Peyer's patch (tissue), 4 donors: Measurements from ENCODE around the gene CPNE6.

Experiments
- CTCF ChIP-seq, 6 experiments: fragments of 450-650 bp in 4 of 6; fragments of 200-600 bp in 2 of 6; sonication (generic) in 1 of 6; IDR thresholded peaks; one replicate each; pipeline ENCODE4 v1.5.1; 2017 to 2019; ENCODE audit warnings: antibody characterized with exemption in 6 of 6, mild to moderate bottlenecking in 3 of 6, moderate library complexity in 1 of 6
- POLR2A ChIP-seq, 2 donors: fragments of 450-650 bp; IDR thresholded peaks; one replicate each; pipeline ENCODE4 v1.5.1; 2017; ENCODE audit warnings: antibody characterized with exemption in 2 of 2, mild to moderate bottlenecking in 2 of 2, moderate library complexity in 2 of 2

GRCh38 chr14:24072436-24072835, 1.1 kb downstream of the CPNE6 start:
- TF ChIP-seq POLR2A (IDR thresholded peaks at IDR 0.05) (no peak), CTCF (IDR thresholded peaks at IDR 0.05) (no peak)
